ENCODE measurements around the gene SMC4. TPM values are rescaled to one million over a fixed set of nuclear protein-coding genes. Genes with fewer than 3 reads are reported as not detected.
"Not testable (repeated sequence)": the region's sequence is repeated elsewhere in the genome, so short reads cannot be mapped to it uniquely, and the experiment has no call there.

SMC4 gene
- 46.8 and 131 TPM in 2 replicates for total RNA-seq

GRCh38 chr3:160399125-160400029, at the start of gene SMC4, which contains the start of gene IFT80:
TSS of gene SMC4 (plus strand) at chr3:160399650. CDS start at chr3:160400827, 1,177 bp downstream.
TSS of gene IFT80 (minus strand) at chr3:160399225. CDS start at chr3:160384600, 14,625 bp downstream.
- peak; percentile 98 for DNase-seq

GRCh38 chr3:160355826-160356225, 43.6 kb upstream of the SMC4 start:
- DNase-seq: no peak

- DNase-seq: not testable (repeated sequence)
These were observed 36.6 kb upstream of the SMC4 start for GRCh38 chr3:160362896-160363295.

- DNase-seq: no peak
These were observed 33.5 kb upstream of the SMC4 start for GRCh38 chr3:160365869-160366522.

- no peak for DNase-seq
These were observed 30.6 kb upstream of the SMC4 start for GRCh38 chr3:160368804-160369203.

GRCh38 chr3:160369784-160370183, 29.7 kb upstream of the SMC4 start:
- DNase-seq: no peak

- no peak for DNase-seq
These were observed 28.2 kb upstream of the SMC4 start for GRCh38 chr3:160370987-160371857.

GRCh38 chr3:160372780-160373179, 26.7 kb upstream of the SMC4 start:
- no peak for DNase-seq

GRCh38 chr3:160373655-160374054, 25.8 kb upstream of the SMC4 start:
- DNase-seq: no peak

- no peak for DNase-seq
These were observed 25.0 kb upstream of the SMC4 start for GRCh38 chr3:160374472-160374871.

- DNase-seq: no peak
These were observed 24.5 kb upstream of the SMC4 start for GRCh38 chr3:160374925-160375324.

- no peak for DNase-seq
These were observed 22.8 kb upstream of the SMC4 start for GRCh38 chr3:160376681-160377080.

GRCh38 chr3:160378331-160379109, 20.9 kb upstream of the SMC4 start:
- DNase-seq: no peak

- no peak for DNase-seq
These were observed 19.7 kb upstream of the SMC4 start for GRCh38 chr3:160379628-160380214.

GRCh38 chr3:160381470-160381869, 18.0 kb upstream of the SMC4 start:
- DNase-seq: no peak

GRCh38 chr3:160384639-160385318, 14.7 kb upstream of the SMC4 start:
- DNase-seq: no peak

GRCh38 chr3:160390565-160391138, 8.8 kb upstream of the SMC4 start:
- no peak for DNase-seq

GRCh38 chr3:160392798-160393197, 6.7 kb upstream of the SMC4 start:
- DNase-seq: no peak

- no peak for DNase-seq
These were observed 6.0 kb upstream of the SMC4 start for GRCh38 chr3:160393346-160394008.

GRCh38 chr3:160394009-160394392, 5.4 kb upstream of the SMC4 start:
- DNase-seq: no peak
